ENCODE results near the gene RNF182. TPM values are rescaled to one million over a fixed set of nuclear protein-coding genes. Genes with fewer than 3 reads are reported as not detected.

RNF182 gene
- total and polyA plus RNA-seq, 9 of the 15 experiments (the other 6 are each of a cell fraction or from before 2014, with no cell fraction given), result 12.8 to 22.8 (median 17.5) TPM

GRCh38 chr6:14016432-14016831 is 91.7 kb downstream of the RNF182 start (continued):
- TF ChIP-seq ARID3B (CRISPR knock-in tag; IDR thresholded peaks at IDR 0.05; ENCODE audit: borderline replicate concordance) (no peak), ARHGAP35 (IDR thresholded peaks at IDR 0.05; ENCODE audit: partially characterized antibody) (no peak), ZNF507 (tag; conservative IDR thresholded peaks at IDR 0.05) (no peak)

GRCh38 chr6:14016935-14017625 is 92.3 kb downstream of the RNF182 start:
- no peaks in the 10 kb centered on the region for H3K27me3 ChIP-seq (ENCODE audit: control insufficient read depth in 2 of 2, insufficient read depth in 2 of 2, low read length in 2 of 2)
- no peak overlapping the region for H3K27ac ChIP-seq (ENCODE audit: extremely low read depth, low read depth, low read length)
- H4K20me1 ChIP-seq (replicated peaks; ENCODE audit: control insufficient read depth, insufficient read depth, low read length), result no peaks in the 10 kb centered on the region
- BruUV-seq (replicated peaks), result no TSS peak
- in situ Hi-C loops (cut with MboI), result no loop called here
- intact Hi-C loops (cut with micrococcal nuclease), result no loop called here
- DNase-seq (ENCODE audit: extremely low read depth in 1 of 4, low spot score in 3 of 4) (no peak), FAIRE-seq (no peak), ATAC-seq (no peak)
- peaks cover 0 to 12% of the 10 kb centered on the region in 2 experiments; a peak in 3 of 5 replicates for H3K4me1 ChIP-seq (replicated peaks in 1 of 2; ENCODE audit: control insufficient read depth in 2 of 2, insufficient read depth in 2 of 2, low read length in 2 of 2)
- TF ChIP-seq MXI1 (IDR thresholded peaks at IDR 0.05; ENCODE audit: low read depth, low read length), result no peak
- TF ChIP-seq HCFC1 (IDR thresholded peaks at IDR 0.05; ENCODE audit: low read depth, low read length), result no peak
- no peak for TF ChIP-seq FIP1L1 (IDR thresholded peaks at IDR 0.05; ENCODE audit: low read depth, low read length, poor library complexity, severe bottlenecking)
- no peak for TF ChIP-seq ZNF512 (tag; IDR thresholded peaks at IDR 0.05)
- no peak for TF ChIP-seq RAD51 (IDR thresholded peaks at IDR 0.05; ENCODE audit: borderline replicate concordance, low read depth)
- TF ChIP-seq ZBTB11 (CRISPR knock-in tag; IDR thresholded peaks at IDR 0.05), result no peak
- no peak for TF ChIP-seq THRA (IDR thresholded peaks at IDR 0.05)
- no peak for TF ChIP-seq DDX20 (tag; IDR thresholded peaks at IDR 0.05; ENCODE audit: low read depth)
- POLR2A ChIA-PET, result no interaction called here
- H3K4me2 ChIP-seq (ENCODE audit: insufficient read depth, low read length), result no peak overlapping the region
- no peaks in the 10 kb centered on the region for H3K36me3 ChIP-seq (ENCODE audit: control insufficient read depth, insufficient read depth, low read length)
- no peak overlapping the region for H3K4me3 ChIP-seq
- H3K9ac ChIP-seq (ENCODE audit: insufficient read depth in 1 of 2, low read depth in 2 of 2, low read length in 2 of 2), result no peak overlapping the region
- H3K9me3 ChIP-seq (replicated peaks; ENCODE audit: control insufficient read depth, insufficient read depth, low read depth, low read length), result no peaks in the 10 kb centered on the region
- H3K9me1 ChIP-seq (ENCODE audit: control insufficient read depth, insufficient read depth, low read length), result no peaks in the 10 kb centered on the region
- CTCF ChIA-PET (ENCODE audit: low intra/inter-chr PET ratio), result no interaction called here
- WGBS (ENCODE audit: insufficient coverage, low coverage, missing lambda C conversion rate), result 36% methylated on average over 5 of the region's 5 CpGs
- no peak overlapping the region for H2AFZ ChIP-seq (ENCODE audit: low read depth, low read length)
- no peaks in the 10 kb centered on the region for H3K79me2 ChIP-seq (ENCODE audit: control insufficient read depth, insufficient read depth, low read length)
